ENCODE data around the gene C1QL4. TPM values are rescaled to one million over a fixed set of nuclear protein-coding genes. Genes with fewer than 3 reads are reported as not detected.

Gene C1QL4
- total and polyA plus RNA-seq, 9 of the 15 experiments (the other 6 are each of a cell fraction or from before 2014, with no cell fraction given) = 0.08 to 2.1 (median 0.31) TPM

- TF ChIP-seq TBP (optimal IDR thresholded peaks at IDR 0.05; ENCODE audit: low read depth, low read length) (no peak), NFIX (CRISPR knock-in tag; IDR thresholded peaks at IDR 0.05; ENCODE audit: low read depth) (no peak)
These were observed 12.3 kb upstream of the C1QL4 start (continued) for GRCh38 chr12:49349266-49349665.

- Histone ChIP-seq H3K4me2 (ENCODE audit: insufficient read depth, low read length) (no peak overlapping the region), H3K9me3 (replicated peaks; ENCODE audit: control insufficient read depth, insufficient read depth, low read depth, low read length) (no peaks in the 10 kb centered on the region), H2AFZ (ENCODE audit: low read depth, low read length) (no peak overlapping the region), H4K20me1 (replicated peaks; ENCODE audit: control insufficient read depth, insufficient read depth, low read length) (peaks cover 4% of the 10 kb centered on the region; the same call in 1 of the 2 replicates), H3K27me3 (ENCODE audit: control insufficient read depth in 2 of 2, insufficient read depth in 2 of 2, low read length in 2 of 2) (peaks cover 23 to 37% of the 10 kb centered on the region in 2 experiments; a peak in 4 of 5 replicates), H3K9me1 (ENCODE audit: control insufficient read depth, insufficient read depth, low read length) (no peaks in the 10 kb centered on the region), H3K9ac (ENCODE audit: insufficient read depth in 1 of 2, low read depth in 2 of 2, low read length in 2 of 2) (no peak overlapping the region; a peak in 1 of 4 replicates), H3K4me3 (no peak overlapping the region), H3K27ac (ENCODE audit: extremely low read depth, low read depth, low read length) (no peak overlapping the region), H3K79me2 (ENCODE audit: control insufficient read depth, insufficient read depth, low read length) (no peaks in the 10 kb centered on the region), H3K36me3 (ENCODE audit: control insufficient read depth, insufficient read depth, low read length) (no peaks in the 10 kb centered on the region), H3K4me1 (replicated peaks in 1 of 2; ENCODE audit: control insufficient read depth in 2 of 2, insufficient read depth in 2 of 2, low read length in 2 of 2) (peaks cover 14 to 32% of the 10 kb centered on the region in 2 experiments)
- DNase-seq (ENCODE audit: extremely low read depth in 1 of 4, low spot score in 3 of 4) = no peak
- intact Hi-C loops (cut with micrococcal nuclease) = loop anchor here (10.0 kb wide), 2 partner anchors 284 to 374 kb away; partner anchors contain the start of genes KMT2D, RHEBL1, WNT1 and WNT10B
- no peak for ATAC-seq
- ChIA-PET CTCF (ENCODE audit: low intra/inter-chr PET ratio) (interaction anchor here (1.0 to 1.9 kb wide), 2 partner anchors 8 to 61 kb away, joined by 3 to 8 read pairs; no protein-coding TSS in a partner anchor), POLR2A (interaction anchor here (1.1 to 1.7 kb wide), 4 partner anchors 53 to 232 kb away, joined by 3 to 17 read pairs (median 4); partner anchors contain the start of gene PRPH)
- no TSS peak for BruUV-seq (replicated peaks)
- in situ Hi-C loops (cut with MboI) = no loop called here
- WGBS (ENCODE audit: insufficient coverage, low coverage, missing lambda C conversion rate) = 58% methylated on average over 5 of the region's 5 CpGs
- no peak for FAIRE-seq
- no peak for TF ChIP-seq ZBTB5 (IDR thresholded peaks at IDR 0.05)
- TF ChIP-seq FOXM1 (IDR thresholded peaks at IDR 0.05; ENCODE audit: low read depth) = no peak
- TF ChIP-seq FOXM1 (CRISPR knock-in tag; IDR thresholded peaks at IDR 0.05; ENCODE audit: low read depth) = no peak
- no peak for TF ChIP-seq RREB1 (CRISPR knock-in tag; IDR thresholded peaks at IDR 0.05)
- TF ChIP-seq ZKSCAN3 (CRISPR knock-in tag; IDR thresholded peaks at IDR 0.05) = no peak
- no peak for TF ChIP-seq GTF3C2 (IDR thresholded peaks at IDR 0.05; ENCODE audit: borderline replicate concordance, extremely low read depth, insufficient read length)
These were observed 11.8 kb upstream of the C1QL4 start for GRCh38 chr12:49348781-49349180.

Data from K562 (cell line).